DOHH2 (cell line): ENCODE data around the gene PEF1.

Experiments used
- H3F3A ChIP-seq: fragments of 200-600 bp; sonication (generic), shearing (Covaris generic); 2 replicates; pipeline ENCODE4 v1.6.0; 2016; ENCODE audit warnings: antibody characterized with exemption, mild to moderate bottlenecking; ENCODE audit not compliant: control insufficient read depth, insufficient read depth
- H3K27ac ChIP-seq: fragments of 200-600 bp; sonication (generic); 2 replicates; pipeline ENCODE4 v1.5.1; 2014; ENCODE audit warnings: low read depth, mild to moderate bottlenecking, low read length, moderate library complexity
- H3K27me3 ChIP-seq: fragments of 200-600 bp; sonication (generic); 2 replicates; pipeline ENCODE4 v1.6.1; 2014; ENCODE audit warnings: mild to moderate bottlenecking, low read length, mixed read lengths; ENCODE audit not compliant: control insufficient read depth
- H3K36me3 ChIP-seq: fragments of 200-600 bp; sonication (generic); 2 replicates; pipeline ENCODE4 v1.6.1; 2014; ENCODE audit warnings: mild to moderate bottlenecking, low read length, moderate library complexity, mixed read lengths; ENCODE audit not compliant: control insufficient read depth
- H3K4me1 ChIP-seq: fragments of 200-600 bp; sonication (generic); 2 replicates; pipeline ENCODE4 v1.6.1; 2014; ENCODE audit warnings: mild to moderate bottlenecking, low read length, mixed read lengths; ENCODE audit not compliant: control insufficient read depth
- H3K4me2 ChIP-seq: fragments of 200-600 bp; sonication (generic); 2 replicates; pipeline ENCODE4 v1.6.0; 2014; ENCODE audit warnings: mild to moderate bottlenecking, low read length, moderate library complexity
- H3K4me3 ChIP-seq: fragments of 200-600 bp; sonication (generic); 2 replicates; pipeline ENCODE4 v1.5.1; 2014; ENCODE audit warnings: mild to moderate bottlenecking, low read length, mixed read lengths
- H3K79me2 ChIP-seq: fragments of 200-600 bp; sonication (generic); 2 replicates; pipeline ENCODE4 v1.6.1; 2014; ENCODE audit warnings: mild to moderate bottlenecking, low read length, mixed read lengths; ENCODE audit not compliant: control insufficient read depth
- H3K9me2 ChIP-seq: fragments of 200-600 bp; sonication (generic); replicated peaks from 2 replicates; pipeline ENCODE4 v1.6.1; 2014; ENCODE audit warnings: mild to moderate bottlenecking, low read length, mixed read lengths; ENCODE audit not compliant: control insufficient read depth
- H3K9me3 ChIP-seq: fragments of 200-600 bp; sonication (generic); 2 replicates; pipeline ENCODE4 v1.6.1; 2014; ENCODE audit warnings: antibody characterized with exemption, low read length, mixed read lengths; ENCODE audit not compliant: control insufficient read depth, insufficient read depth
- H4K20me1 ChIP-seq: fragments of 200-600 bp; sonication (generic); 2 replicates; pipeline ENCODE4 v1.6.0; 2014; ENCODE audit warnings: low read depth, mild to moderate bottlenecking, antibody characterized with exemption, low read length, moderate library complexity; ENCODE audit not compliant: control insufficient read depth, insufficient read depth
- CTCF ChIP-seq: fragments of 200-600 bp; sonication (generic); IDR thresholded peaks from one replicate; pipeline ENCODE4 v1.5.1; 2014; ENCODE audit warnings: antibody characterized with exemption, mild to moderate bottlenecking, low read depth, low read length; ENCODE audit not compliant: poor library complexity, severe bottlenecking
- EZH2phosphoT487 ChIP-seq: fragments of 200-600 bp; sonication (generic); IDR thresholded peaks from 2 replicates; pipeline ENCODE4 v1.6.1; 2017; ENCODE audit warnings: borderline replicate concordance, mild to moderate bottlenecking, antibody characterized with exemption, low read length, moderate library complexity, mixed read lengths

PEF1 gene

DNA sequence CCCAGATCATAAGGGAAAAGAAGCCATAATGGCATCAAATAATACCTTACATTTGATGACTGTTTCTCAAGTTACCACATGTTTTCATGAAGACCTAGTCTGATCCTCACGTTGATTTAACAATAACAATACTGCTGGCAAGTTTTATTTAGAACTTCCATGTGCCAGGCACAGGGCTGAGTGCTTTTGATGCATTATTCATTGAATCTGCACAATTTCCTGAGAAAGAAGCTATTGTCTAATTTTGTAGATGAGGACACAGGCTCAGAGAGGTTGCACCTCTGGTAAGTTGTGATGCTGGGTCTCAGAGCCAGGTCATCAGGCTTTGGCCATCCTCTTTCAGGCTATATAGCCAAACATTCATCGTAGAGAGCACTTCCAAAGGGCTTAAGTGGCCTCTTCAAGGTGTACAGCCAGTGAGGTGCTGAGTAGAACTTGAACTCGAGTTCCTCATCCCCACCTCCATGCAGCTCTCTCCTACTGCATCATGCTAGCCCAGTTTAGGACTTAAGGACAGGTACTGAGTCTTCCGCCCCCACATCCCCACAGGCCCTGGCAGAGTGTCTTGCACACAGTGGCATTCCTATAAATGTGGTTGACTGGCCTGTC, 8.3 kb upstream of the PEF1 start:
- H3K27ac ChIP-seq: no peak overlapping the region
- H3K9me3 ChIP-seq: no peaks in the 10 kb centered on the region
- no peaks in the 10 kb centered on the region for H3K79me2 ChIP-seq
- H3K4me2 ChIP-seq: no peak overlapping the region
- no peaks in the 10 kb centered on the region for H3K36me3 ChIP-seq
- no peak overlapping the region for H3K4me3 ChIP-seq
- H4K20me1 ChIP-seq: no peaks in the 10 kb centered on the region
- TF ChIP-seq CTCF: no peak
- no peak for TF ChIP-seq EZH2phosphoT487
- no peaks in the 10 kb centered on the region for H3F3A ChIP-seq
- no peaks in the 10 kb centered on the region for H3K9me2 ChIP-seq
- H3K27me3 ChIP-seq: peaks cover 19% of the 10 kb centered on the region
- no peaks in the 10 kb centered on the region for H3K4me1 ChIP-seq

DNA sequence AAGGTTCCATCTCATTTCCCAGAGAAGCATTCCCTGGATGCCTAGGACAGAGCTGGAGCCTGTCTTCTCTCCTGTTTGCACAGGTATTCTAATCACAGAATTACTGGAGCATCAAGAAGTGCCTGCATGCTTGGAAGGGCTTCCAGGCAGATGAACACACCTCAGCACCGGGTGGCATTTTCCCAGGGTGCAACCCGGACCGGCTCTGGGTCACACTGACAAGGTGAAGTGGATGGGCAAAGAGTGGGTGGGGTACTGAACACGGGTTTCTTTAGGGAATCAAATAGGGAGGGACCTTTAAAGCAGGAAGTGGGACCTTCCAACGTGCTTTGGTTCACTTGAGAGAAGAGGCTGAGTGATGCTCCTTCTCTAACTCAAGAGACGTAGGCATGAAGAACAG, 7.1 kb upstream of the PEF1 start:
- Histone ChIP-seq H3F3A (no peaks in the 10 kb centered on the region), H3K4me1 (no peaks in the 10 kb centered on the region), H3K36me3 (no peaks in the 10 kb centered on the region), H4K20me1 (no peaks in the 10 kb centered on the region), H3K4me2 (no peak overlapping the region), H3K9me2 (no peaks in the 10 kb centered on the region), H3K27ac (no peak overlapping the region), H3K27me3 (peaks cover 17% of the 10 kb centered on the region), H3K9me3 (no peaks in the 10 kb centered on the region), H3K79me2 (no peaks in the 10 kb centered on the region), H3K4me3 (no peak overlapping the region)
- no peak for TF ChIP-seq CTCF
- TF ChIP-seq EZH2phosphoT487: no peak

DNA sequence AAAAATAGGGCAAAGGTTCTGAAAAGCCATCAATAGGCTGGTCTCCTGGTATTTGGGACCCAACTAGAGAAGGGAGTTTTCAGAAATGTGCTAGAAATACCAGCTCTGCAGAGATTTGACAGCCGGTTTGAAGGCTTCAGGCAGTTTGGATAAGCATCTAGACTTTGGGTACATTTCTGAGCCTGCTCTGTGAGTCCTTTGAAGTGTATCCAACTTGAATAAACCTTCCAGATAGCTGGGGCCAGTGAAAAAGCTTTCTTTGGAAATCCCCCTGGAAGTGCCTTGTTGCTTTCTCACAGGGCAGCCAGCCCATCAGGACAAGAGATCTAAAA, 6.4 kb upstream of the PEF1 start:
- no peaks in the 10 kb centered on the region for H3F3A ChIP-seq
- peaks cover 15% of the 10 kb centered on the region for H3K27me3 ChIP-seq

More for the DNA sequence above, 6.4 kb upstream of the PEF1 start:
- peaks cover 1% of the 10 kb centered on the region for H3K4me1 ChIP-seq
- no peaks in the 10 kb centered on the region for H3K9me3 ChIP-seq
- no peak overlapping the region for H3K4me3 ChIP-seq
- no peaks in the 10 kb centered on the region for H3K36me3 ChIP-seq
- no peaks in the 10 kb centered on the region for H3K9me2 ChIP-seq
- no peaks in the 10 kb centered on the region for H4K20me1 ChIP-seq
- TF ChIP-seq EZH2phosphoT487 (no peak), CTCF (no peak)
- no peak overlapping the region for H3K27ac ChIP-seq
- no peaks in the 10 kb centered on the region for H3K79me2 ChIP-seq
- H3K4me2 ChIP-seq: no peak overlapping the region
